SH-SY5Y (cell line): Measurements from ENCODE around the gene MTCL3.

Experiments used
- GATA2 ChIP-seq: IDR thresholded peaks from 2 replicates; pipeline ENCODE4 v1.6.1; 2011; ENCODE audit warnings: mild to moderate bottlenecking, low read depth, low read length
- GATA3 ChIP-seq: IDR thresholded peaks from 2 replicates; pipeline ENCODE4 v1.6.1; 2011; ENCODE audit warnings: low read depth, mild to moderate bottlenecking, low read length, moderate library complexity

DNA sequence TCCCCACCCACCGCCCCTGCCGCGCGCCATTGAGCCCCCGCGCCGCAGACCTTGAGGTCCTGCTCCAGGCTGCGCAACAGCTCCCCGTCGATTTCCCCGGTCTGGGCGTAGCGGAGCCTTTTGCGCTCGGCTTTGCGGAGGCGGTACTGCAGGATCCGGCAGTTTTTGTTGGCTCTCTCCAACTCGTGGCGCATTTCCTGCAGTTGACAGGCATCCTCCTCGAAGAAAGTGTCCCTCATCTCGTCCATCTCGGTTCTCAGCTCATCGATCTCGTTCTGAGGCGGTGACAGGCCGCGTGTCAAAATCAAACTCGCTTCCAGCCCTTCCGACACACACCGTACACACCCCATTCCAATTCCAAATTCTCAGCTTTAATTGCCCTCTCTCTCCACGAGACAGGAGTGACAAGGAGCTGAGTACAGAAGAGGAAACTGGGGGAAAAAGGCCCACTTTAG is 4.3 kb downstream of the MTCL3 start:
- TF ChIP-seq GATA3 (no peak), GATA2 (no peak)
